Endothelial cell of umbilical vein (primary cell): ENCODE results near the gene MCM7. TPM values are rescaled to one million over a fixed set of nuclear protein-coding genes. Genes with fewer than 3 reads are reported as not detected.

Source experiments
- BruUV-seq: library from RNA; stranded (reverse); fragments of 400-500 nt; replicated peaks from 2 replicates; lab custom pipeline; 2021; lab: Mats Ljungman, UMichigan
- CTCF ChIA-PET: fragments of 300-600, 350-600 bp; sonication (Branson Sonifier 250); formaldehyde crosslinking; loops from one replicate; lab custom pipeline; 2021; ENCODE audit warnings: antibody characterized with exemption, inconsistent platforms; lab: Charles Lee
- POLR2A ChIA-PET: fragments of 300-600, 350-600 bp; sonication (Branson Sonifier 250); formaldehyde crosslinking; loops from one replicate; lab custom pipeline; 2021; ENCODE audit warnings: antibody characterized with exemption, inconsistent platforms; lab: Charles Lee
- DNase-seq: peaks from one replicate; pipeline ENCODE4 v3.0.0-alpha.2; 2011; ENCODE audit warnings: low read depth, low spot score
- FAIRE-seq: peaks from 2 replicates; lab custom pipeline; 2011; peaks lifted over from hg19 to GRCh38; lab: Jason Lieb, UNC
- H2AFZ ChIP-seq: 2 replicates; pipeline ENCODE4 v1.6.0; 2012; ENCODE audit warnings: low read depth, low read length, control low read depth, inconsistent platforms
- H3K27ac ChIP-seq: 2 replicates; pipeline ENCODE4 v1.5.1; 2011; ENCODE audit warnings: low read depth, mild to moderate bottlenecking, control low read depth, low read length, moderate library complexity; ENCODE audit not compliant: insufficient read depth
- H3K27me3 ChIP-seq, 2 experiments: 2 replicates each; pipeline versions ENCODE4 v1.6.0 to v1.6.1; 2011; ENCODE audit warnings: low read length in 2 of 2, mixed read lengths in 1 of 2; ENCODE audit not compliant: control insufficient read depth in 2 of 2, insufficient read depth in 2 of 2
- H3K36me3 ChIP-seq, 2 experiments: 2 replicates in 1 of 2; 3 replicates in 1 of 2; pipeline ENCODE4 v1.5.1; 2011; ENCODE audit warnings: low read length in 2 of 2, mild to moderate bottlenecking in 1 of 2, moderate library complexity in 1 of 2; ENCODE audit not compliant: control insufficient read depth in 2 of 2, insufficient read depth in 2 of 2; ENCODE audit errors: extremely low read depth in 1 of 2
- H3K4me1 ChIP-seq: 3 replicates; pipeline ENCODE4 v1.5.1; 2011; ENCODE audit warnings: mild to moderate bottlenecking, low read length; ENCODE audit not compliant: control insufficient read depth, insufficient read depth; ENCODE audit errors: extremely low read depth
- H3K4me2 ChIP-seq: 2 replicates; pipeline ENCODE4 v1.6.1; 2011; ENCODE audit warnings: low read length, control low read depth, mixed read lengths; ENCODE audit not compliant: insufficient read depth
- H3K4me3 ChIP-seq, 3 experiments: fragments of 200-600 bp in 1 of 3; sonication (generic), shearing (Covaris generic) in 1 of 3; replicated peaks in 1 of 3; 2 replicates each; pipeline ENCODE4 v1.5.1; 2011 to 2016; ENCODE audit warnings: control low read depth in 3 of 3, low read length in 3 of 3, mild to moderate bottlenecking in 2 of 3, inconsistent platforms in 1 of 3, low read depth in 1 of 3, moderate library complexity in 1 of 3; ENCODE audit not compliant: insufficient read depth in 1 of 3
- H3K79me2 ChIP-seq: 2 replicates; pipeline ENCODE4 v1.6.0; 2012; ENCODE audit warnings: low read length, inconsistent platforms; ENCODE audit not compliant: control insufficient read depth, insufficient read depth
- H3K9ac ChIP-seq: replicated peaks from 2 replicates; pipeline ENCODE3; 2011; ENCODE audit warnings: low read length, control low read depth; ENCODE audit not compliant: insufficient read depth; ENCODE audit errors: extremely low read depth
- H3K9me1 ChIP-seq: replicated peaks from 3 replicates; pipeline ENCODE4 v1.6.0; 2011; ENCODE audit warnings: mild to moderate bottlenecking, low read length; ENCODE audit not compliant: control insufficient read depth, insufficient read depth; ENCODE audit errors: extremely low read depth
- H3K9me3 ChIP-seq: replicated peaks from 2 replicates; pipeline ENCODE4 v1.5.1; 2012; ENCODE audit warnings: low read length, inconsistent platforms; ENCODE audit not compliant: control insufficient read depth, insufficient read depth
- H4K20me1 ChIP-seq: replicated peaks from 2 replicates; pipeline ENCODE3; 2011; ENCODE audit warnings: mild to moderate bottlenecking, low read length; ENCODE audit not compliant: control insufficient read depth, insufficient read depth; ENCODE audit errors: extremely low read depth
- CTCF ChIP-seq, 2 donors: IDR thresholded peaks; 1 replicate in 1 of 2; 2 replicates in 1 of 2; pipeline ENCODE4 v1.5.1; 2011; ENCODE audit warnings: low read length in 2 of 2, mild to moderate bottlenecking in 2 of 2, moderate library complexity in 2 of 2, control low read depth in 1 of 2, inconsistent platforms in 1 of 2, low read depth in 1 of 2; ENCODE audit not compliant: insufficient read depth in 1 of 2; ENCODE audit errors: extremely low read depth in 1 of 2
- EZH2 ChIP-seq: IDR thresholded peaks from 2 replicates; pipeline ENCODE4 v1.6.1; 2012; ENCODE audit warnings: borderline replicate concordance, low read depth, mild to moderate bottlenecking, moderate library complexity, low read length, inconsistent platforms; ENCODE audit not compliant: severe bottlenecking
- FOS ChIP-seq: IDR thresholded peaks from 2 replicates; pipeline ENCODE4 v1.6.1; 2011; ENCODE audit warnings: mild to moderate bottlenecking, low read length, moderate library complexity, borderline replicate concordance; ENCODE audit not compliant: insufficient read depth
- GATA2 ChIP-seq: IDR thresholded peaks from 2 replicates; pipeline ENCODE4 v1.7.0; 2011; ENCODE audit warnings: low read depth, mild to moderate bottlenecking, moderate library complexity, mixed read lengths, low read length; ENCODE audit not compliant: insufficient read length, insufficient read depth
- JUN ChIP-seq: IDR thresholded peaks from 2 replicates; pipeline ENCODE4 v1.6.1; 2011; ENCODE audit warnings: borderline replicate concordance, low read depth; ENCODE audit not compliant: insufficient read length, insufficient read depth
- MAX ChIP-seq: IDR thresholded peaks from 2 replicates; pipeline ENCODE4 v1.6.1; 2011; ENCODE audit not compliant: insufficient read depth, insufficient read length
- MYC ChIP-seq: IDR thresholded peaks from one replicate; pipeline ENCODE4 v1.6.1; 2011; ENCODE audit warnings: mild to moderate bottlenecking, low read depth, low read length
- POLR2A ChIP-seq: IDR thresholded peaks from 2 replicates; pipeline ENCODE4 v1.6.1; 2012; ENCODE audit warnings: low read depth, mild to moderate bottlenecking, control low read depth, low read length
- POLR2AphosphoS5 ChIP-seq: IDR thresholded peaks from 2 replicates; pipeline ENCODE4 v1.6.1; 2012; ENCODE audit warnings: low read depth, mild to moderate bottlenecking, control low read depth, low read length, moderate library complexity; ENCODE audit not compliant: insufficient read depth
- dilution Hi-C: fragments of 300-500 bp; cut with MboI; formaldehyde crosslinking; loops from one replicate; pipeline ENCODE4 v1.15.0; 2019; ENCODE audit warnings: low sequenced_read_pairs; ENCODE audit not compliant: extremely low pct_ligation_motif_present
- intact Hi-C: fragments of 100-400 bp; cut with micrococcal nuclease; formaldehyde crosslinking; loops from one replicate; pipeline ENCODE4 v1.10.0; 2022
- polyA plus RNA-seq, 4 experiments: library from polyadenylated mRNA; depleted of rRNA in 3 of 4; stranded (reverse) in 3 of 4; unstranded in 1 of 4; fragments of >200 nt; gene quantifications; 2 replicates each; pipeline versions ENCODE4 v1.2.1 to v1.2.3, GENCODE V29; 2011 to 2012; ENCODE audit warnings: missing spikeins in 1 of 4
- total RNA-seq: library from RNA; stranded (reverse); gene quantifications from 2 replicates; pipeline ENCODE4 v1.2.3, GENCODE V29; 2021

MCM7 gene
- total and polyA plus RNA-seq, 2 donors (not counting 3 experiments of a cell fraction or from before 2014, with no cell fraction given), result 156 to 187 TPM

- Histone ChIP-seq H3K4me2 (peak within 1 kb of the TSS; percentile 81), H3K4me1 (peaks cover 6% of the 10 kb centered on the region), H3K4me3 (peak within 1 kb of the TSS; percentile 70 to 82 (median 80)), H3K27ac (peak within 1 kb of the TSS; percentile 22), H4K20me1 (no peaks in the 10 kb centered on the region), H3K27me3 (no peaks in the 10 kb centered on the region), H3K9me1 (no peaks in the 10 kb centered on the region), H3K36me3 (peaks cover 0 to under 1% of the 10 kb centered on the region in 2 experiments), H3K9ac (peak within 1 kb of the TSS; percentile 79), H2AFZ (peak within 1 kb of the TSS; percentile 82), H3K79me2 (peaks cover 13% of the 10 kb centered on the region), H3K9me3 (no peaks in the 10 kb centered on the region)
- POLR2A ChIA-PET, result no interaction called here
- intact Hi-C loops (loop anchor here (1.0 to 10.0 kb wide), 4 partner anchors 10 to 906 kb away; partner anchors contain the start of genes AP4M1, CNPY4, MCM7 and TAF6), dilution Hi-C loops (no loop called here)
- CTCF ChIA-PET, result interaction anchor here (0.8 to 2.2 kb wide), 8 partner anchors 9 to 68 kb away, joined by 3 to 8 read pairs (median 3); partner anchors contain the start of genes GAL3ST4 and TRAPPC14
- DNase-seq (peak; percentile 99), FAIRE-seq (peak; percentile 99)
- no TSS peak for BruUV-seq
- TF ChIP-seq CTCF (IDR thresholded peaks at IDR 0.05; ENCODE audit: extremely low read depth in 1 of 2, insufficient read depth in 1 of 2, low read depth in 1 of 2, low read length in 2 of 2) (no peak), POLR2AphosphoS5 (peak; percentile 54), MYC (peak; percentile 20), JUN (no peak), MAX (peak; percentile 89), FOS (no peak), GATA2 (no peak), EZH2 (no peak), POLR2A (peak; percentile 45)
These were observed 47.5 kb upstream of the MCM7 start, which contains the start of gene LAMTOR4 for GRCh38 chr7:100148559-100149328. LAMTOR4 (plus strand) TSS chr7:100148918; CDS start chr7:100148973, 55 bp downstream.
